ENCODE data around the gene MRPL38.

DNA sequence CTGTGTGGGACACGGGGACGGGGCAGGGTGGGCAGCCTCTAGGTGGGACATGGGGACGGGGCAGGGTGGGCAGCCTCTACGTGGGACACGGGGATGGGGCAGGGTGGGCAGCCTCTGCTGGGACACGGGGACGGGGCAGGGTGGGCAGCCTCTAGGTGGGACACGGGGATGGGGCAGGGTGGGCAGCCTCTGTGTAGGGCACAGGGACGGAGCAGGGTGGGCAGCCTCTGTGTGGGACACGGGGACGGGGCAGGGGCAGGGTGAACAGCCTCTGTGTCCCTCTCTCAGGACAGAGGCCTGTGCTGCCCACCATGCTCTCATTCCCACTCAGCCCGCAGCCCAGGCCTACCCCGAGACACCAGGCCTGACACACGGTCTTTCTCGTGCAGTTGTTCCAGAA, 16.9 kb upstream of the MRPL38 start:
- TF ChIP-seq EGR1 (IDR thresholded peaks at IDR 0.05; ENCODE audit: low read depth in 2 of 2) (no peak), JUND (IDR thresholded peaks at IDR 0.05) (no peak), TAF1 (conservative IDR thresholded peaks at IDR 0.05) (no peak), SP1 (IDR thresholded peaks at IDR 0.05) (no peak), GABPA (IDR thresholded peaks at IDR 0.05 in 1 of 2, conservative IDR thresholded peaks at IDR 0.05 in 1 of 2) (no peak), HNF4G (IDR thresholded peaks at IDR 0.05) (no peak)
- TF ChIP-seq, protein P1, sequence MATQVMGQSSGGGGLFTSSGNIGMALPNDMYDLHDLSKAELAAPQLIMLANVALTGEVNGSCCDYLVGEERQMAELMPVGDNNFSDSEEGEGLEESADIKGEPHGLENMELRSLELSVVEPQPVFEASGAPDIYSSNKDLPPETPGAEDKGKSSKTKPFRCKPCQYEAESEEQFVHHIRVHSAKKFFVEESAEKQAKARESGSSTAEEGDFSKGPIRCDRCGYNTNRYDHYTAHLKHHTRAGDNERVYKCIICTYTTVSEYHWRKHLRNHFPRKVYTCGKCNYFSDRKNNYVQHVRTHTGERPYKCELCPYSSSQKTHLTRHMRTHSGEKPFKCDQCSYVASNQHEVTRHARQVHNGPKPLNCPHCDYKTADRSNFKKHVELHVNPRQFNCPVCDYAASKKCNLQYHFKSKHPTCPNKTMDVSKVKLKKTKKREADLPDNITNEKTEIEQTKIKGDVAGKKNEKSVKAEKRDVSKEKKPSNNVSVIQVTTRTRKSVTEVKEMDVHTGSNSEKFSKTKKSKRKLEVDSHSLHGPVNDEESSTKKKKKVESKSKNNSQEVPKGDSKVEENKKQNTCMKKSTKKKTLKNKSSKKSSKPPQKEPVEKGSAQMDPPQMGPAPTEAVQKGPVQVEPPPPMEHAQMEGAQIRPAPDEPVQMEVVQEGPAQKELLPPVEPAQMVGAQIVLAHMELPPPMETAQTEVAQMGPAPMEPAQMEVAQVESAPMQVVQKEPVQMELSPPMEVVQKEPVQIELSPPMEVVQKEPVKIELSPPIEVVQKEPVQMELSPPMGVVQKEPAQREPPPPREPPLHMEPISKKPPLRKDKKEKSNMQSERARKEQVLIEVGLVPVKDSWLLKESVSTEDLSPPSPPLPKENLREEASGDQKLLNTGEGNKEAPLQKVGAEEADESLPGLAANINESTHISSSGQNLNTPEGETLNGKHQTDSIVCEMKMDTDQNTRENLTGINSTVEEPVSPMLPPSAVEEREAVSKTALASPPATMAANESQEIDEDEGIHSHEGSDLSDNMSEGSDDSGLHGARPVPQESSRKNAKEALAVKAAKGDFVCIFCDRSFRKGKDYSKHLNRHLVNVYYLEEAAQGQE (IDR thresholded peaks at IDR 0.05): no peak
- TF ChIP-seq, protein P2, sequence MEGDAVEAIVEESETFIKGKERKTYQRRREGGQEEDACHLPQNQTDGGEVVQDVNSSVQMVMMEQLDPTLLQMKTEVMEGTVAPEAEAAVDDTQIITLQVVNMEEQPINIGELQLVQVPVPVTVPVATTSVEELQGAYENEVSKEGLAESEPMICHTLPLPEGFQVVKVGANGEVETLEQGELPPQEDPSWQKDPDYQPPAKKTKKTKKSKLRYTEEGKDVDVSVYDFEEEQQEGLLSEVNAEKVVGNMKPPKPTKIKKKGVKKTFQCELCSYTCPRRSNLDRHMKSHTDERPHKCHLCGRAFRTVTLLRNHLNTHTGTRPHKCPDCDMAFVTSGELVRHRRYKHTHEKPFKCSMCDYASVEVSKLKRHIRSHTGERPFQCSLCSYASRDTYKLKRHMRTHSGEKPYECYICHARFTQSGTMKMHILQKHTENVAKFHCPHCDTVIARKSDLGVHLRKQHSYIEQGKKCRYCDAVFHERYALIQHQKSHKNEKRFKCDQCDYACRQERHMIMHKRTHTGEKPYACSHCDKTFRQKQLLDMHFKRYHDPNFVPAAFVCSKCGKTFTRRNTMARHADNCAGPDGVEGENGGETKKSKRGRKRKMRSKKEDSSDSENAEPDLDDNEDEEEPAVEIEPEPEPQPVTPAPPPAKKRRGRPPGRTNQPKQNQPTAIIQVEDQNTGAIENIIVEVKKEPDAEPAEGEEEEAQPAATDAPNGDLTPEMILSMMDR (IDR thresholded peaks at IDR 0.05; ENCODE audit: low read depth, low read length, missing input control): no peak
- TF ChIP-seq, protein P3, sequence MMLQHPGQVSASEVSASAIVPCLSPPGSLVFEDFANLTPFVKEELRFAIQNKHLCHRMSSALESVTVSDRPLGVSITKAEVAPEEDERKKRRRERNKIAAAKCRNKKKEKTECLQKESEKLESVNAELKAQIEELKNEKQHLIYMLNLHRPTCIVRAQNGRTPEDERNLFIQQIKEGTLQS (IDR thresholded peaks at IDR 0.05): no peak
- TF ChIP-seq, protein P4, sequence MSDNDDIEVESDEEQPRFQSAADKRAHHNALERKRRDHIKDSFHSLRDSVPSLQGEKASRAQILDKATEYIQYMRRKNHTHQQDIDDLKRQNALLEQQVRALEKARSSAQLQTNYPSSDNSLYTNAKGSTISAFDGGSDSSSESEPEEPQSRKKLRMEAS (IDR thresholded peaks at IDR 0.05): no peak
